Keratinocyte (primary cell): Measurements from ENCODE around the gene BOLL.

Source experiments
- EZH2 ChIP-seq: IDR thresholded peaks from one replicate; pipeline ENCODE4 v1.6.1; 2012; ENCODE audit warnings: inconsistent platforms, mild to moderate bottlenecking, low read length, moderate library complexity
- TF ChIP-seq, protein P1 (sequence below), 3 experiments: IDR thresholded peaks in 1 of 3; conservative IDR thresholded peaks in 1 of 3; optimal IDR thresholded peaks in 1 of 3; 2 replicates in 2 of 3; 3 replicates in 1 of 3; pipeline versions ENCODE3 to v1.5.1; 2011; ENCODE audit warnings: low read length in 3 of 3, mild to moderate bottlenecking in 3 of 3, moderate library complexity in 2 of 3, control low read depth in 1 of 3, inconsistent platforms in 1 of 3; ENCODE audit not compliant: insufficient read depth in 2 of 3; ENCODE audit errors: extremely low read depth in 1 of 3

GRCh38 chr2:197804049-197804757, 19.1 kb upstream of the BOLL start, which contains the start of gene PLCL1:
- TF ChIP-seq, protein P1, sequence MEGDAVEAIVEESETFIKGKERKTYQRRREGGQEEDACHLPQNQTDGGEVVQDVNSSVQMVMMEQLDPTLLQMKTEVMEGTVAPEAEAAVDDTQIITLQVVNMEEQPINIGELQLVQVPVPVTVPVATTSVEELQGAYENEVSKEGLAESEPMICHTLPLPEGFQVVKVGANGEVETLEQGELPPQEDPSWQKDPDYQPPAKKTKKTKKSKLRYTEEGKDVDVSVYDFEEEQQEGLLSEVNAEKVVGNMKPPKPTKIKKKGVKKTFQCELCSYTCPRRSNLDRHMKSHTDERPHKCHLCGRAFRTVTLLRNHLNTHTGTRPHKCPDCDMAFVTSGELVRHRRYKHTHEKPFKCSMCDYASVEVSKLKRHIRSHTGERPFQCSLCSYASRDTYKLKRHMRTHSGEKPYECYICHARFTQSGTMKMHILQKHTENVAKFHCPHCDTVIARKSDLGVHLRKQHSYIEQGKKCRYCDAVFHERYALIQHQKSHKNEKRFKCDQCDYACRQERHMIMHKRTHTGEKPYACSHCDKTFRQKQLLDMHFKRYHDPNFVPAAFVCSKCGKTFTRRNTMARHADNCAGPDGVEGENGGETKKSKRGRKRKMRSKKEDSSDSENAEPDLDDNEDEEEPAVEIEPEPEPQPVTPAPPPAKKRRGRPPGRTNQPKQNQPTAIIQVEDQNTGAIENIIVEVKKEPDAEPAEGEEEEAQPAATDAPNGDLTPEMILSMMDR (optimal IDR thresholded peaks at IDR 0.05 in 1 of 3, IDR thresholded peaks at IDR 0.05 in 1 of 3, conservative IDR thresholded peaks at IDR 0.05 in 1 of 3; ENCODE audit: extremely low read depth in 1 of 3, insufficient read depth in 2 of 3, low read length in 3 of 3): no peak
- no peak for TF ChIP-seq EZH2
